RWPE2 (cell line): ENCODE data around the gene SOX6.

Experiments
- ATAC-seq: fragments of 200-7000 bp; cut with Tn5 transposase; 3 replicates; pipeline ENCODE4 v1.9.1; 2021; ENCODE audit warnings: low read depth
- DNase-seq: peaks from one replicate; pipeline ENCODE4 v3.0.0-alpha.2; 2020; ENCODE audit warnings: low spot score
- H3K27ac ChIP-seq: fragments of 450-650 bp; 2 replicates; pipeline ENCODE4 v1.5.1; 2017; ENCODE audit warnings: mild to moderate bottlenecking; ENCODE audit not compliant: poor library complexity, severe bottlenecking
- H3K27me3 ChIP-seq: fragments of 250-450 bp; sonication (Bioruptor Pico); 2 replicates; pipeline ENCODE4 v1.5.1; 2021; ENCODE audit warnings: mild to moderate bottlenecking, moderate library complexity; ENCODE audit not compliant: insufficient read depth, poor library complexity, severe bottlenecking
- H3K36me3 ChIP-seq: fragments of 250-450 bp; sonication (Bioruptor Pico); 2 replicates; pipeline ENCODE4 v1.5.1; 2020; ENCODE audit warnings: low read depth, mild to moderate bottlenecking, moderate library complexity
- H3K4me1 ChIP-seq: fragments of 250-450 bp; sonication (Bioruptor Pico); 2 replicates; pipeline ENCODE4 v1.5.1; 2021; ENCODE audit warnings: mild to moderate bottlenecking, moderate library complexity; ENCODE audit not compliant: insufficient read depth, poor library complexity, severe bottlenecking
- H3K4me3 ChIP-seq: fragments of 250-450 bp; sonication (Bioruptor Pico); 2 replicates; pipeline ENCODE4 v1.5.1; 2021; ENCODE audit warnings: mild to moderate bottlenecking, moderate library complexity; ENCODE audit not compliant: severe bottlenecking
- H3K9me3 ChIP-seq: fragments of 250-450 bp; sonication (Bioruptor Pico); 2 replicates; pipeline ENCODE4 v1.5.1; 2021; ENCODE audit warnings: mild to moderate bottlenecking, moderate library complexity; ENCODE audit not compliant: severe bottlenecking
- CTCF ChIP-seq: fragments of 450-650 bp; IDR thresholded peaks from one replicate; pipeline ENCODE4 v1.5.1; 2017; ENCODE audit warnings: mild to moderate bottlenecking, moderate library complexity; ENCODE audit not compliant: poor library complexity, severe bottlenecking

The SOX6 gene

GRCh38 chr11:15943418-15944197 lies 412.7 kb downstream of the SOX6 start:
- Histone ChIP-seq H3K4me1 (no peaks in the 10 kb centered on the region), H3K27ac (no peak overlapping the region), H3K4me3 (no peak overlapping the region), H3K27me3 (no peaks in the 10 kb centered on the region), H3K36me3 (no peaks in the 10 kb centered on the region), H3K9me3 (no peaks in the 10 kb centered on the region)
- no peak for TF ChIP-seq CTCF
- ATAC-seq = no peak
- no peak for DNase-seq

GRCh38 chr11:15942936-15943335 lies 413.4 kb downstream of the SOX6 start:
- H3K4me3 ChIP-seq = no peak overlapping the region
- ATAC-seq (no peak), DNase-seq (no peak)
- H3K4me1 ChIP-seq = no peaks in the 10 kb centered on the region
- no peaks in the 10 kb centered on the region for H3K9me3 ChIP-seq
- no peaks in the 10 kb centered on the region for H3K27me3 ChIP-seq
- no peak for TF ChIP-seq CTCF
- no peaks in the 10 kb centered on the region for H3K36me3 ChIP-seq
- no peak overlapping the region for H3K27ac ChIP-seq

- no peak for TF ChIP-seq CTCF
- Histone ChIP-seq H3K36me3 (no peaks in the 10 kb centered on the region), H3K9me3 (no peaks in the 10 kb centered on the region), H3K4me1 (no peaks in the 10 kb centered on the region), H3K27me3 (no peaks in the 10 kb centered on the region), H3K4me3 (no peak overlapping the region), H3K27ac (no peak overlapping the region)
- DNase-seq = no peak
- ATAC-seq = no peak
Observed at GRCh38 chr11:15942126-15942525, 414.2 kb downstream of the SOX6 start.

GRCh38 chr11:15941206-15941770 lies 415.1 kb downstream of the SOX6 start:
- no peak overlapping the region for H3K27ac ChIP-seq
- H3K9me3 ChIP-seq = no peaks in the 10 kb centered on the region
- TF ChIP-seq CTCF = peak; percentile 81
- 0 out of 3 replicates have a peak, but pooled peaks have one; percentile 45 for ATAC-seq
- H3K4me1 ChIP-seq = no peaks in the 10 kb centered on the region
- no peaks in the 10 kb centered on the region for H3K36me3 ChIP-seq
- DNase-seq = no peak
- H3K27me3 ChIP-seq = no peaks in the 10 kb centered on the region
- H3K4me3 ChIP-seq = no peak overlapping the region
